NCI-H2196 (cell line): ENCODE results near the gene KANSL1.
A peak's percentile ranks its signal among the peaks of the same experiment; 100 is the strongest.
"Not testable (repeated sequence)": the region's sequence is repeated elsewhere in the genome, so short reads cannot be mapped to it uniquely, and the experiment has no call there.

ENCODE experiments used
- DNase-seq: peaks from one replicate; lab custom pipeline; 2025; ENCODE audit not compliant: unreplicated experiment; lab: John Stamatoyannopoulos, UW

Gene KANSL1

GRCh38 chr17:46192439-46193150, 634 bp downstream of the KANSL1 start:
- DNase-seq = peak; percentile 79

- no peak for DNase-seq
Measured at GRCh38 chr17:46192189-46192438, 1.1 kb downstream of the KANSL1 start.

GRCh38 chr17:46191322-46192188, 1.7 kb downstream of the KANSL1 start:
- peak; percentile 27 for DNase-seq

GRCh38 chr17:46190763-46191162, 2.5 kb downstream of the KANSL1 start:
- no peak for DNase-seq

- DNase-seq = peak; percentile 50
Measured at GRCh38 chr17:46186827-46187235, 6.4 kb downstream of the KANSL1 start.

GRCh38 chr17:46184696-46185095, 8.5 kb downstream of the KANSL1 start:
- DNase-seq = no peak

GRCh38 chr17:46183383-46183782, 9.8 kb downstream of the KANSL1 start:
- not testable (repeated sequence) for DNase-seq

- no peak for DNase-seq
Measured at GRCh38 chr17:46182961-46183360, 10.3 kb downstream of the KANSL1 start.

GRCh38 chr17:46181940-46182339, 11.3 kb downstream of the KANSL1 start:
- DNase-seq = no peak

- not testable (repeated sequence) for DNase-seq
Measured at GRCh38 chr17:46181316-46181715, 11.9 kb downstream of the KANSL1 start.

GRCh38 chr17:46180892-46181274, 12.3 kb downstream of the KANSL1 start:
- DNase-seq = no peak

- DNase-seq = not testable (repeated sequence)
Measured at GRCh38 chr17:46180185-46180891, 12.9 kb downstream of the KANSL1 start.

- DNase-seq = no peak
Measured at GRCh38 chr17:46179375-46179999, 13.7 kb downstream of the KANSL1 start.

GRCh38 chr17:46178550-46179214, 14.5 kb downstream of the KANSL1 start:
- no peak for DNase-seq

- DNase-seq = no peak
Measured at GRCh38 chr17:46176975-46177374, 16.3 kb downstream of the KANSL1 start.

- no peak for DNase-seq
Measured at GRCh38 chr17:46175891-46176290, 17.3 kb downstream of the KANSL1 start.

- no peak for DNase-seq
Measured at GRCh38 chr17:46173153-46173552, 20.1 kb downstream of the KANSL1 start.

GRCh38 chr17:46171939-46172338, 21.3 kb downstream of the KANSL1 start:
- no peak for DNase-seq

GRCh38 chr17:46170639-46171429, 22.4 kb downstream of the KANSL1 start:
- DNase-seq = no peak
